H9 (cell line): ENCODE results near the gene ANTKMT. TPM values are rescaled to one million over a fixed set of nuclear protein-coding genes. Genes with fewer than 3 reads are reported as not detected.

ENCODE experiments used
- DNase-seq: peaks from one replicate; pipeline ENCODE4 v3.0.0-alpha.2; 2017
- H2AFZ ChIP-seq: one replicate; pipeline ENCODE4 v1.6.1; 2013; ENCODE audit warnings: mild to moderate bottlenecking, low read length, control low read depth, moderate library complexity
- H2AK5ac ChIP-seq: 2 replicates; pipeline ENCODE4 v1.6.1; 2013; ENCODE audit warnings: low read length, control low read depth, mixed read lengths; ENCODE audit not compliant: insufficient read length
- H2BK120ac ChIP-seq: one replicate; pipeline ENCODE4 v1.6.1; 2013; ENCODE audit warnings: low read depth, mild to moderate bottlenecking, low read length, control low read depth, inconsistent platforms; ENCODE audit not compliant: poor library complexity, severe bottlenecking
- H2BK12ac ChIP-seq: 2 replicates; pipeline ENCODE4 v1.6.1; 2013; ENCODE audit warnings: low read length, control low read depth, mixed read lengths, low read depth; ENCODE audit not compliant: insufficient read length
- H2BK15ac ChIP-seq: 2 replicates; pipeline ENCODE4 v1.6.1; 2013; ENCODE audit warnings: low read depth, low read length, control low read depth
- H2BK20ac ChIP-seq: one replicate; pipeline ENCODE4 v1.6.1; 2013; ENCODE audit warnings: low read depth, mild to moderate bottlenecking, low read length, control low read depth, inconsistent platforms; ENCODE audit not compliant: poor library complexity, severe bottlenecking
- H2BK5ac ChIP-seq: 2 replicates; pipeline ENCODE4 v1.6.1; 2013; ENCODE audit warnings: low read length, control low read depth, mixed read lengths; ENCODE audit not compliant: insufficient read length
- H3K14ac ChIP-seq: 2 replicates; pipeline ENCODE4 v1.6.1; 2013; ENCODE audit warnings: low read length, control low read depth; ENCODE audit not compliant: insufficient read depth
- H3K18ac ChIP-seq: 2 replicates; pipeline ENCODE4 v1.6.1; 2013; ENCODE audit warnings: low read depth, mild to moderate bottlenecking, mixed read lengths, low read length, control low read depth; ENCODE audit not compliant: insufficient read length
- H3K23ac ChIP-seq: 2 replicates; pipeline ENCODE4 v1.6.1; 2013; ENCODE audit warnings: low read length, control low read depth, mixed read lengths, low read depth; ENCODE audit not compliant: insufficient read length
- H3K23me2 ChIP-seq: 2 replicates; pipeline ENCODE4 v1.6.1; 2013; ENCODE audit warnings: low read depth, mild to moderate bottlenecking, mixed read lengths, low read length, control low read depth; ENCODE audit not compliant: insufficient read length, poor library complexity, severe bottlenecking
- H3K27ac ChIP-seq: 2 replicates; pipeline ENCODE4 v1.5.1; 2013; ENCODE audit warnings: low read length, control low read depth, mixed read lengths, low read depth; ENCODE audit not compliant: insufficient read length
- H3K27me3 ChIP-seq: 2 replicates; pipeline ENCODE4 v1.6.1; 2013; ENCODE audit warnings: low read length, control low read depth, inconsistent platforms; ENCODE audit not compliant: insufficient read depth
- H3K4ac ChIP-seq: 2 replicates; pipeline ENCODE4 v1.6.1; 2013; ENCODE audit warnings: low read depth, mild to moderate bottlenecking, control low read depth, inconsistent platforms, low read length, moderate library complexity
- H3K4me1 ChIP-seq: 2 replicates; pipeline ENCODE4 v1.6.1; 2013; ENCODE audit warnings: low read length, control low read depth, inconsistent platforms; ENCODE audit not compliant: insufficient read depth
- H3K4me2 ChIP-seq: 2 replicates; pipeline ENCODE4 v1.6.1; 2013; ENCODE audit warnings: low read length, control low read depth, mixed read lengths; ENCODE audit not compliant: insufficient read length, insufficient read depth
- H3K56ac ChIP-seq: 2 replicates; pipeline ENCODE4 v1.6.1; 2013; ENCODE audit warnings: low read depth, mild to moderate bottlenecking, mixed read lengths, low read length, control low read depth; ENCODE audit not compliant: insufficient read length
- H3K79me1 ChIP-seq: 2 replicates; pipeline ENCODE4 v1.6.1; 2013; ENCODE audit warnings: low read depth, mild to moderate bottlenecking, moderate library complexity, low read length, control low read depth, inconsistent platforms; ENCODE audit not compliant: insufficient read depth, poor library complexity, severe bottlenecking
- H3K79me2 ChIP-seq: 2 replicates; pipeline ENCODE4 v1.6.1; 2013; ENCODE audit warnings: low read length, control low read depth, inconsistent platforms; ENCODE audit not compliant: insufficient read depth
- H3K9ac ChIP-seq: 2 replicates; pipeline ENCODE4 v1.6.1; 2013; ENCODE audit warnings: low read length, control low read depth, mixed read lengths; ENCODE audit not compliant: insufficient read length; ENCODE audit errors: extremely low read depth
- H3K9me3 ChIP-seq: one replicate; pipeline ENCODE4 v1.6.1; 2013; ENCODE audit warnings: low read depth, low read length, inconsistent platforms; ENCODE audit not compliant: control insufficient read depth
- H3T11ph ChIP-seq: one replicate; pipeline ENCODE4 v1.6.1; 2013; ENCODE audit warnings: mild to moderate bottlenecking, low read length, control low read depth, inconsistent platforms
- H4K20me1 ChIP-seq: one replicate; pipeline ENCODE4 v1.6.1; 2013; ENCODE audit not compliant: control insufficient read depth, insufficient read length, insufficient read depth
- H4K5ac ChIP-seq: 2 replicates; pipeline ENCODE4 v1.6.1; 2013; ENCODE audit warnings: low read depth, mild to moderate bottlenecking, mixed read lengths, low read length, control low read depth; ENCODE audit not compliant: insufficient read length
- H4K8ac ChIP-seq: replicated peaks from 2 replicates; pipeline ENCODE4 v1.6.1; 2013; ENCODE audit warnings: low read length, control low read depth, mixed read lengths, low read depth; ENCODE audit not compliant: insufficient read length
- H4K91ac ChIP-seq: 2 replicates; pipeline ENCODE4 v1.6.1; 2013; ENCODE audit warnings: low read depth, mild to moderate bottlenecking, moderate library complexity, mixed read lengths, low read length, control low read depth; ENCODE audit not compliant: insufficient read length
- H3K27ac Mint-ChIP-seq, 3 experiments: 2 replicates in 2 of 3; 3 replicates in 1 of 3; pipeline ENCODE4 v1.8.0; 2020 to 2021; ENCODE audit warnings: mixed read lengths in 3 of 3, mild to moderate bottlenecking in 1 of 3, moderate library complexity in 1 of 3
- H3K27me3 Mint-ChIP-seq: 2 replicates; pipeline ENCODE4 v1.8.0; 2021; ENCODE audit warnings: low read depth, mild to moderate bottlenecking, moderate library complexity, mixed read lengths
- H3K36me3 Mint-ChIP-seq, 3 experiments: 2 replicates in 2 of 3; 3 replicates in 1 of 3; pipeline ENCODE4 v1.8.0; 2020 to 2021; ENCODE audit warnings: low read depth in 3 of 3, mixed read lengths in 3 of 3; ENCODE audit not compliant: insufficient read depth in 1 of 3
- H3K4me1 Mint-ChIP-seq, 2 experiments: 2 replicates each; pipeline ENCODE4 v1.8.0; 2020; ENCODE audit warnings: mixed read lengths in 2 of 2
- H3K4me3 Mint-ChIP-seq, 2 experiments: 2 replicates in 1 of 2; 3 replicates in 1 of 2; pipeline ENCODE4 v1.8.0; 2020 to 2021; ENCODE audit warnings: mild to moderate bottlenecking in 2 of 2, mixed read lengths in 2 of 2, moderate library complexity in 1 of 2
- H3K9me3 Mint-ChIP-seq, 2 experiments: 2 replicates in 1 of 2; 3 replicates in 1 of 2; pipeline ENCODE4 v1.8.0; 2020; ENCODE audit warnings: mild to moderate bottlenecking in 2 of 2, mixed read lengths in 2 of 2, moderate library complexity in 1 of 2
- CTCF ChIP-seq: fragments of 200-600 bp; sonication (generic); conservative IDR thresholded peaks from 3 replicates; pipeline ENCODE4 v1.8.0; 2021; ENCODE audit warnings: antibody characterized with exemption, mild to moderate bottlenecking
- WGBS: extraction: QIAGEN DNeasy Blood & Tissue Kit; methylation state at CpG from one replicate; pipeline ENCODE4 v1.1.7; 2013; ENCODE audit warnings: missing lambda C conversion rate, low lambda C conversion rate, mixed read lengths; ENCODE audit not compliant: insufficient read length; ENCODE audit errors: extremely low coverage; 5-methylcytosine and 5-hydroxymethylcytosine counted together
- total RNA-seq: library from RNA; stranded (reverse); gene quantifications from 2 replicates; pipeline ENCODE4 v1.2.1, GENCODE V29; 2021

The ANTKMT gene
- total RNA-seq, 1 experiment from 2014 or later = 31.5 TPM

GRCh38 chr16:675884-676564 is 44.9 kb upstream of the ANTKMT start:
- TF ChIP-seq CTCF = no peak
- no peak overlapping the region for H2AFZ ChIP-seq
- Mint-ChIP-seq H3K4me1 (peaks cover 14 to 24% of the 10 kb centered on the region in 2 experiments), H3K27me3 (peaks cover 3% of the 10 kb centered on the region; the same call in 1 of the 2 replicates), H3K9me3 (no peaks in the 10 kb centered on the region), H3K36me3 (peaks cover 8 to 15% (median 10%) of the 10 kb centered on the region in 3 experiments; a peak in 6 of 7 replicates), H3K4me3 (peak overlapping the region; percentile 31 to 46; a peak in 3 of 5 replicates), H3K27ac (no peak overlapping the region)
- peaks cover 13% of the 10 kb centered on the region for H3K23me2 ChIP-seq
- H2BK15ac ChIP-seq = no peak overlapping the region
- no peak overlapping the region for H3K9ac ChIP-seq
- H3K56ac ChIP-seq = no peak overlapping the region
- no peak overlapping the region for H3K27ac ChIP-seq
- H3K18ac ChIP-seq = no peak overlapping the region
- no peaks in the 10 kb centered on the region for H3K4me1 ChIP-seq
- H3K4me2 ChIP-seq = peak overlapping the region; percentile 53
- no peaks in the 10 kb centered on the region for H3K79me1 ChIP-seq
- no peak overlapping the region for H2BK12ac ChIP-seq
- no peaks in the 10 kb centered on the region for H3K9me3 ChIP-seq
- H2BK20ac ChIP-seq = no peak overlapping the region
- H3K4ac ChIP-seq = no peak overlapping the region
- H4K20me1 ChIP-seq = no peaks in the 10 kb centered on the region
- H3T11ph ChIP-seq = no peak overlapping the region
- H3K79me2 ChIP-seq = no peaks in the 10 kb centered on the region
- no peak overlapping the region for H4K5ac ChIP-seq
- no peak overlapping the region for H2AK5ac ChIP-seq
- WGBS = no CpG with 5 or more reads among the region's 25 CpGs
- DNase-seq = no peak
- H3K14ac ChIP-seq = no peak overlapping the region
- H2BK120ac ChIP-seq = no peak overlapping the region
- no peaks in the 10 kb centered on the region for H3K27me3 ChIP-seq
- H4K8ac ChIP-seq = no peak overlapping the region
- no peak overlapping the region for H4K91ac ChIP-seq
- H3K23ac ChIP-seq = no peak overlapping the region
- H2BK5ac ChIP-seq = no peak overlapping the region
